Eye (tissue), 1 donor: ENCODE data around the gene CD8B.
"Not testable (repeated sequence)": the region's sequence is repeated elsewhere in the genome, so short reads cannot be mapped to it uniquely, and the experiment has no call there.

Source experiments
- DNase-seq: peaks from one replicate; pipeline ENCODE4 v3.0.0-alpha.2; 2015

CD8B gene

GRCh38 chr2:86861628-86862379, at the start of gene CD8B:
Gene CD8B, minus strand, starts transcription at chr2:86861886. Its CDS starts 21 bp downstream, at chr2:86861865.
- DNase-seq: not testable (repeated sequence)

GRCh38 chr2:86905868-86906267, 44.2 kb upstream of the CD8B start:
- DNase-seq: not testable (repeated sequence)

GRCh38 chr2:86900687-86901086, 39.0 kb upstream of the CD8B start:
- DNase-seq: not testable (repeated sequence)

GRCh38 chr2:86886026-86886425, 24.3 kb upstream of the CD8B start:
- not testable (repeated sequence) for DNase-seq

- DNase-seq: not testable (repeated sequence)
Observed at GRCh38 chr2:86882865-86883264, 21.2 kb upstream of the CD8B start.

- not testable (repeated sequence) for DNase-seq
Observed at GRCh38 chr2:86882118-86882665, 20.5 kb upstream of the CD8B start.

- DNase-seq: not testable (repeated sequence)
Observed at GRCh38 chr2:86878986-86879385, 17.3 kb upstream of the CD8B start.

- not testable (repeated sequence) for DNase-seq
Observed at GRCh38 chr2:86870941-86871340, 9.3 kb upstream of the CD8B start.

- DNase-seq: not testable (repeated sequence)
Observed at GRCh38 chr2:86868895-86869468, 7.3 kb upstream of the CD8B start.

- DNase-seq: not testable (repeated sequence)
Observed at GRCh38 chr2:86862380-86862703, 656 bp upstream of the CD8B start.

GRCh38 chr2:86861175-86861574, 511 bp downstream of the CD8B start:
- DNase-seq: not testable (repeated sequence)

- DNase-seq: not testable (repeated sequence)
Observed at GRCh38 chr2:86860573-86860972, 1.1 kb downstream of the CD8B start.

- not testable (repeated sequence) for DNase-seq
Observed at GRCh38 chr2:86857688-86858087, 4.0 kb downstream of the CD8B start.

- DNase-seq: not testable (repeated sequence)
Observed at GRCh38 chr2:86856498-86856897, 5.2 kb downstream of the CD8B start.

GRCh38 chr2:86855981-86856380, 5.7 kb downstream of the CD8B start:
- DNase-seq: peak; percentile 53

GRCh38 chr2:86851581-86851980, 10.1 kb downstream of the CD8B start:
- not testable (repeated sequence) for DNase-seq

- not testable (repeated sequence) for DNase-seq
Observed at GRCh38 chr2:86842607-86843234, 19.0 kb downstream of the CD8B start.

- not testable (repeated sequence) for DNase-seq
Observed at GRCh38 chr2:86841330-86841729, 20.4 kb downstream of the CD8B start.

- not testable (repeated sequence) for DNase-seq
Observed at GRCh38 chr2:86839871-86840548, 21.7 kb downstream of the CD8B start.

- not testable (repeated sequence) for DNase-seq
Observed at GRCh38 chr2:86839455-86839854, 22.2 kb downstream of the CD8B start.

GRCh38 chr2:86837714-86838113, 24.0 kb downstream of the CD8B start:
- not testable (repeated sequence) for DNase-seq

- DNase-seq: peak; percentile 41
Observed at GRCh38 chr2:86836915-86837695, 24.6 kb downstream of the CD8B start.
